GM21528 (cell line): ENCODE measurements around the gene USP36.
"Not testable (repeated sequence)": the region's sequence is repeated elsewhere in the genome, so short reads cannot be mapped to it uniquely, and the experiment has no call there.

Experiments
- ATAC-seq: cut with Tn5 transposase; IDR thresholded peaks from one replicate; pipeline ENCODE4 v1.9.1; 2021; ENCODE audit warnings: mild to moderate bottlenecking, moderate library complexity; ENCODE audit not compliant: unreplicated experiment, low FRiP score

The USP36 gene

DNA sequence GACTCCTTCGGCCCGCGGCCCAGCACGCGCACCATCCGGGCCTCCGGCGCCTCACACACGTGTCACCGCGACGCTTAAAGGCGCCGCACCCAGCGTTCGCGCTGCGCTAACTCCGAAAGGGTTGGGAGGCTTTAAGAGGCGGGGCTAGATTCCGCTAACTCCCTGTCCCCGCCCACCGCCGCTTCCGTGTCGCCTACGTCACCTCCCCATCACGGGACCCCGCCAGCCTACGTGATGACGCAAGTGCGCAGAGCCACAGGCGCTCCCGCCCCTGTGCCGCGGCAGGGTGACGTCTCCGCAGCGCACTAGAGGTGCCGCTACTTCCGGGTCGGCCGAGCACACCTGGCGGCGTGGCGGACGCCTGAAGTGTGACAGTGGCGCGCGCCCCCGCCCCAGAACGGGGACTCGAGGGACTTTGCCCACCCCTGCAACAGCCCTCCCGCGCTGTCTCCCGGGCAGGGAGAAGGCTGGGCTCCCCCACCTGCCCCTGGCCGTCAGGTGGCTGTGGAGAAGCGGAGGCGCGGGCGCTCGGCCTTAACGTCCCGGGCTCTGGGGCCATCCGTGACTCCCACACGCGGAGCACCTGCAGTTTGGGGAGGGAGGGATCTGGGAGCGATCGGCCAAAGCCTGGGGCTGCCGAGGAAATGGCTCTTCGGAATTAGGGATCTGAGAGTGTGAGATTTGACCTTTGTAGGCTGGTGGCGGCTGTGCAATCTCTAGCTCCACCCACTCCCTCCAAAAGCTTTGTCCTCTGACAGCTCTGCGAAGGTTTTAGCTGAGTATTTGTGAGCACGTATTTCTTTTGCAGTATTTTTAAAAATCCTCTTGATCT, at the start of gene USP36:
USP36 (minus strand) TSS at position 35 of the 832 bp plus-strand sequence. CDS start 4,451 bp downstream, outside the sequence.
- ATAC-seq: peak; percentile 86

DNA sequence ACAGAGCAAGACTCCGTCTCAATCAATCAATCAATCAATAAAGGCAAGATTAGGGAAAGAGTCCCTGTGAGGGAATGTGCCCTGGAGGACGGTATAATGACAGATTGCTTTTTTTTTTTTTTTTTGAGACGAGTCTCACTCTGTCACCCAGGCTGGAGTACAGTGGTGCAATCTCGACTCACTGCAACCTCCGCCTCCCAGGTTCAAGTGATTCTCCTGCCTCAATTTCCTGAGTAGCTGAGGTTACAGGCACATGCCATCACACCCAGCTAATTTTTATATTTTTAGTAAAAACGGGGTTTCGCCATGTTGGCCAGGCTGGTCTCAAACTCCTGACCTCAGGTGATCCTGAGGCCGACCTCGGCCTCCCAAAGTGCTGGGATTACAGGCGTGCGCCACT, 49.5 kb upstream of the USP36 start:
- ATAC-seq: not testable (repeated sequence)

DNA sequence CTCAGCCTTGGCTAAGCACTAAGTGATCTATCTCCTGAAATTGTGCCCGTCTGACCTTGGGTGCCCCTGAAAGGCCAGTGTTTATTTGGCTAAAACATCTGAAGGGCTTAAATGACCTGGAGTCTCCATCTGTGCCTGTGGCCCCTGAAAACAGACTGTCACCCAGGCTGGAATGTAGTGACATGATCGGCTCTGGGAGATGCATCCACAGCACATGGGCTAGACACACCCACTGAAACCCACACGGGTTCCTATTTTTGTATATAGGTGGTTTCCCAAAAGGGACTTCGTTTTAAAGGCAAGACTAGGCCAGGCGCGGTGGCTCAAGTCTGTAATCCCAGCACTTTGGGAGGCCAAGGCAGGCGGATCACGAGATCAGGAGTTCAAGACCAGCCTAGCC, 48.9 kb upstream of the USP36 start:
- no peak for ATAC-seq

DNA sequence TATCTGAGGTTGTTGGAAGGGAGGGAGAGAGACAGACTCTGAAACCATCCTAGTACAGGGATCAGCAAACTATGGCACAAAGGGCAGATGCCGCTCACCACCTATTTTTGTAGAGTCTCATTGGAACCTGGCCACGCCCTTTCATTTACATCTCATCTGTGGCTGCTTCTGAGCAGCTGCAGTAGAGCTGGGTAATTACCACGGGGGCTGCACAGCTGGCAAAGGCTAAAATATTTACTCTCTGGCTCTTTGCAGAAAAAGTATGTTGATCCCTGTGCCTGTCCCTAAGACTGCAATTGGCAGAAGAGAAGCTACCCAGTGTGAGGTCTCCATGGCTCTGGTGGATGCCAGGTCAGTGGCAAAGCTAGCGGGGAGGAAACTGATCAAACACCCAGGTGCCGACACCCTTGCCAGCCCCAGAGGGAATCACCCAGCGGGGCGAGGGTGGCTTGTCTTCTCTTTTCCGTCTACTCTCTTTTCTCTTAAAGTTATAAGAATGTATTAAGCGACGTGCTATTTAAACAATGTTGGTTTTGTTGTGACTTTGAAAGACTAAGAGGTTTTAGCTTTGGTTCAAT, 48.4 kb upstream of the USP36 start:
- ATAC-seq: no peak

DNA sequence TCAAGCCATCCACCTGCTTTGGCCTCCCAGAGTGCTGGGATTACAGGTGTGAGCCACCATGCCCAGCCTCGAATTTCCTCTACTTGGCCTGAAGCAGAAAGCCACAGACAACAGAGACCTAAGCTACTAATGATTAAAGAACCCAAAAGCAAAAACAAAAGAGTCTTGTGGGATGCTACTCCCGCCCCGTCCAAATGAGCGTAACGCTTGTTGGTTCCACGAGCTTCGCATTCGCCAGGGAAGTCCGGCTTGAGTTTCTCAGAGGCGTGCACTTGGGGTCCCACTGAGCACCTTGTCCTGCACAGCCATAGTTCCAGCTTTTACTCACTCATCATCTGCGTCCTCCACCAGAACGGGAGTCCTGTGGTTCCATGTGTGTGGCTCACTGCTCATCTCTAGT, 46.3 kb upstream of the USP36 start:
- ATAC-seq: no peak

DNA sequence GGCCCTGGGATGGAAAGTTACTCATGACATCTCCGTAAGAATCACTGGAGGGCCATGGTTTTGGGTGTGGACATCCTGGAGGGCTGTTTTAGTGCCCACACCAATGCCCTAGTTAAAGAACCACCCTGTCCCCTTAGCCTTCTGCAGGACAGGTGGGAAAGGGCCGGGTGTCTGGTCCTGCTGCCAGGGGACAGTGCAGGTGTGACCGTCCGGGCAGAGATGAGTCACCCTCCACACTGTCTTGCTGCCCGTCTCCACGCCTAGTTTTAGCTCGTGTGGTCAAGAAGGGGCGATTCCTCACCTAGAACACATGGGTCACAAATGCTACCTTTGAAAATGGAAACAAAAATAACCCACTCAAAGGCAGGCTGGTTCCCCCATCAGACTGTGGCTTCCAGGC, 45.3 kb upstream of the USP36 start:
- ATAC-seq: no peak

DNA sequence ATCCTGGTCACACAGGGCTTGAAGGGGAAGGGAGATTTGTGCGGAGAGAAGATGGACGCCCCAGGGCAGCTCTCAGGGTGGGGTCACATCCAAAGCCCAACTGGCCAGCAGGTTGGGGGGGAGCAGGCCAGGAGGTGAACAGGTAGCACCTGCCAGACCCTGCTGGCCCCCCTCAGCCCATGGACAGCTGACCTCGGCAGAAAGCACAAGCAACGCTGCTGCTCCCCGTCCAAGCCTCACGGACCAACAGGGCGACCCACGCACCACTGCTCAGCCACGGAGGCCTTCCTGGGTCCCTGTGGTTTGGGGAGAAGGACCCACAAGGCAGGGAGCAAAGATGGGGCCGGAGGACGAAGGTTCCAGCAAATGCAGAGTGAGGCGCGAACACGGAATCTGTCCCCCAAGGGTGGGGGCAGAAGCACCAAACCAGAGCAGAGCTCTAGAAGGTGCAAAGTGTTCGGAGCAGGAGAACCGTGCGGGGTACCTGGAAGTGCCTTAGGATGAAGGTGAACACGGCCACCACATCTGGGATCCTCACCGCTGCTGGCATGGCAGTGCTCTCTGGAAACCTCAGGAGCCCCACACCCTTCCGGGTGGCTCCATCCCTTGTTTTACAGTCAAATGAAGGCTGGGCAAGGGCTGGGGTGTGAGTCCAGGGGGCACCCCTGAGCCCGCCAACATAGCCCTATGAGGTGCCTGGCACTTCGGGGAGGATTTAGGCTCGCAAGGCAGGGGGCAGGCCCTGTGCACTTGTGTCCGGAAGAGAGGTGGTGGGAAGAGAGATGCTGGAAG, 44.5 kb upstream of the USP36 start:
- ATAC-seq: no peak

DNA sequence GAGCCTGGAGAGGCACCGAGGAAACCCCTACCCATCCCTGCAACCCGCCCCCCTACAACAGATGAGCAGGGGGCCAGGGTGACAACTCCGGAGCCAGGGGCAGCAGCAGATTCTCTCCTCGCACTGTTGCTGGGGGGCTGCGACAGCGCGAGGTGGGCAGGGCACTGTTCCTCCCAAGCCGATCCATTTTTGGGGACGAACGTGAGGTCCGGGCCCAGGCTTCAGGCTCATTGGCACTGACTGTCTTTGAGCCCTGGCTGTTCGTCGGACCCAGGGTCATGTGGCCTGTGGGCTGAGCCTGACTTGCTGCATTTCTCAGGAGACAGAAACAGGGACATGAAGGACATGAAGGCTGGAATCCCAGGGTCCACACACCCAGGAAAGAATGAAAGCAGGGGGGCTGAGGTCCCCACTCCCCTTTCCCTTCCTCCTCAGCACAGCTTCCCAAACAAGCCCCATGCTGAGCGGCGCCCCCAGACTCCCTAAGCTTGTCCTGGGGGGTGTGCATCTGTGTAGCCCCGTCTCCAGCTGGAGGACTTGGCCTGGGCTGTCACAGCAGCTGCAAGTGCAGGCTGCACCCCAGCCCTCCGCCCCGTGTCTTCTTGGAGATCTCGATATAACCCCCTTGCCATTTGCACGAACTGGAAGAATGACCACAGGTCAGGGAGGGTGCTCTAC, 43.7 kb upstream of the USP36 start:
- no peak for ATAC-seq

DNA sequence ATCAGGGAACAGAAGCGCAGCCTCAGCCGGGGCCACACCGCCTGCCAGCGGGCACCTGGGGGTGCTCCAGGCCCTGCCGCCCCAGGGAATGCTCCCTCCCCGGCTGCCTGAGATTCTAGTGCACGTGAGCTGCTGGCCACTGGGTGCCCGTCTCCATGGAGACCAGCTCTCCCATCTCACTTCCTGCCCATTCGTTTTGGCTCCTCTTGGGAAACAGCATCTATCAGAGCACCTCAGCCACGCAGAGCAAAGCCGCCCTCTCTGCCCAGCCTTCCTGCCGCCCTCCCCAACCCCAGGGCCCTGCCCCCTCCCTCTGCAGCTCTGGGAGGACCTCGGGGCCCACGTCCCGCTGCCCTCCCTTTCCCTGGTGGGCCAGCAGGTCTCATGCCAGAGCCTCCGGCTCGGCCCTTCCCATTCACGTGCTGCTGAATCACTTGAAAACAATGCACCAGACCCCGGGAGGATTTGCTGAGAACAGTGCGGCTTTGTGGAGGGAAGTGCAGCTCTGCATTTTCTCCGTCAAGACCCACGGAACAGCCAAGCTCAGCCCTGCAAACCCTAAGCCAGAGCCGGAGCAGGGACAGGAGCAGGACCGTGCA, 43.0 kb upstream of the USP36 start:
- ATAC-seq: no peak

DNA sequence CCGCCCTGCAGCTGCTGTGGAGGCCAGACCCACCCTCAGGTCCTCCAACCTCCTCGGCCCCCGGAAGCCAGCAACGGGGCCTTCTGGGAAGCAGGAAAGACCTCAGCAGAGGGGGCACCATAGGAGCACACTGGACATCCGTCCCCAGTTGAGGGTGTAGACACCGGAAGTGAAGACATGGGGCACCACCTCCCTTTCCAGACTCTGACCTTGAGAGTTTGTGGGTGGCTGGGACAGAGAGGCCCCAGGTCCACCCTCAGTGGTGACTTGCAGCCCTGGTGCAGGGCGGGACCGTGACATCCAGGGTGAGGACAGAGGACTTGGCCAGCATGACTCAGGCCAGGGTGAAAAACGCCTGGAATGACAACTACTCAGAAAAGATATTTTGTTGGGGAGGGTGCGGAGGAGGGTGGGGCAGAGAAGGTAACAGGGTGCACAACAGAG, 42.5 kb upstream of the USP36 start:
- no peak for ATAC-seq

DNA sequence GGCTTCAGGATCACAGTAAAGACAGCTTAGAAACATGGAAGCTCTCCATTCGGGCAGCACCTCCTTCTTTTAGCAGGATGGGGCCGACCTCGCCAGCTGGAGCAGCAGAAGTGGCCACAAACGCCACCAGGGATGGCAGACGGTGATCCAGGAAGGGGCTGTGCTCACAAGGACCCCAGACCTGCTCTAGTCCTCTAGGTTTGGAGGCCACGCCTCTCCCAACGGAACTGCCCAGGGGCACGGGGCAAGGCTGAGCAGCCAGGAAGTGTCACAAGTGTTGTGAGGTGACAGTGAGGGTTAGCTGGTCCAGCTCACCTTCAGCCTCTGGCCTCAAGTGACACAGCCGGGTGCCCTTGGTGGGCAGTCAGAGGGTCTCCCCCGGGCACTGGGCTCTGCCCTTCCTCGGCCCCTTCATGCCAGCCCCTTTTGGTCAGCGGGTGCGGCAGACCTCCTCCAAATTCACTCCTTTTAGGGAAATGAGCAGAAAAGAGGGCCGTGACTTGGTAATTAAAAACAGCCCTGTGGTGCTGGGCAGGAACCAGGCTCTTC, 42.0 kb upstream of the USP36 start:
- ATAC-seq: no peak

DNA sequence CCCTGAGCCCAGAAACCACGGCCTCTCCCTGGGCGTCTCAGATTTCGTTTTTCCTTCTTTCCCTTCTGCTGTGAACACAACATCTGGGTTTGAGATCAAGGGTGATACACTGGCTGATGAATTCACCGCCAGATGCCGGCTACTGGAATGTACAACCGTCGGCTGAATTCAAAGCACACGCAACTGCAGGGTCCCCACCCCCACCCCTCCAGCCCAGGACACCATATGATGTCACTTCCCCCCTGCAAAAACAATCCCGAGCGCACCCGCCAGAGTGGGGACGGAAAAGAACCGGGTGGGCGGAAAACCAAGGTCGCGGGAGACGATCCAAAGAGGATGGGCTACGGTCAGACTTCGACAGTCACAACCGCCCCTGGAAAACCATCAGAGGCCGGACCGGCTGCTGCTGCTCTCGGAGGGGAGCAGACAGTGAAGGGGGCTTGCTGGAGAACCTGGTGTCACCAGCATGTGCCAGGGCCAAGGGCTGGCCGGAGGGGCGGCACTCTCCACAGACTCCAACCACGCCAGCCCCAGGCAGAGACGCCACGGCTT, 39.1 kb upstream of the USP36 start:
- no peak for ATAC-seq

DNA sequence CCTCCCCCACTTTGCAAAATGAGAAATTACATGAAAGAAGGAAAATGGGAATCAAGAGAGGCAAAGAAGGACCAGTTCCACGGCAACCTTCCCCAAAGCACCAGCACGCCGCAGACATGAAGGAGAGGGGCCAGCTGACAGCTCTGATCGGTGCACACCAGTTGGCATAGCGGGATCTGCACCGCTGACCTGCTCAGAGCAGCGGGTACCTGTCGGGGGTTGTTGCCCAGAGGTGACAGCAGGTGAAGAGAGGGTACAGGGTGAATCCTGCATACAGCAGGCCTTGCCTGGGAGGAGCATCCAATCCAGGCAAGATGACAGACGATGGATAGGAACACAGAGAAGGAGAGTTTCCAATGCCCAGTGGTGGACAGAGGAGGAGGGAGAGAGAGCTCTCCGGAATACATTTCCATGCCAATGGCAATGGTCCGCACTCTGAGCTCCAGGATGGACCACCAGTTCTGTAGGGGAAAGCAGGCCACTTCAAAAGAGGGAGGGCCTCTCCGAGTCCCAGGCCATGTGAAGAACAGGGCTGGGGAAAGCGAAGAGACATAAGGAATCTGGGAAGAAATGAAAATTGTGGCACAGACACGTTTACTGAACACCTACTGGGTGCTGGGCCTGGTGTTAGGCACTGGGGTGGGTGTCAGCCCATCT, 38.4 kb upstream of the USP36 start:
- ATAC-seq: no peak

DNA sequence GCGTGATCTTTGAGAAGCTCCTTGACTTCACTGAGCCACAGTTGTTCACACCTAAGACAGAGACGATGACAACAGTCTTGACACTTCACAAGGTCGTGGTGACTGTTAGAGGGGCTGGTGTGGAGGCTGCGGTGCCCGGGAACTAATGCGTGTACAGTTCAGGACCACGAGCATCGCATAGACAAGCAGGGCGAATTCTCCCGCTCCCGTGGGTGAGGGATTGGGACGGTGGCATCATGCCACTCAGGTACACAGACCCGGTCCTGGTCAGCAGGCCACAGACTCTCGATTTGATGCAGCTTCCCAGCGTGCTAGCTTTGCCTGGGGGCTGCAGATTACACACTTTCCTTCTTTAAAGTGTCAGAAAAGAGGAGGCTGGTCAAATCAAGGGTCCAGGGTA, 37.6 kb upstream of the USP36 start:
- ATAC-seq: no peak

DNA sequence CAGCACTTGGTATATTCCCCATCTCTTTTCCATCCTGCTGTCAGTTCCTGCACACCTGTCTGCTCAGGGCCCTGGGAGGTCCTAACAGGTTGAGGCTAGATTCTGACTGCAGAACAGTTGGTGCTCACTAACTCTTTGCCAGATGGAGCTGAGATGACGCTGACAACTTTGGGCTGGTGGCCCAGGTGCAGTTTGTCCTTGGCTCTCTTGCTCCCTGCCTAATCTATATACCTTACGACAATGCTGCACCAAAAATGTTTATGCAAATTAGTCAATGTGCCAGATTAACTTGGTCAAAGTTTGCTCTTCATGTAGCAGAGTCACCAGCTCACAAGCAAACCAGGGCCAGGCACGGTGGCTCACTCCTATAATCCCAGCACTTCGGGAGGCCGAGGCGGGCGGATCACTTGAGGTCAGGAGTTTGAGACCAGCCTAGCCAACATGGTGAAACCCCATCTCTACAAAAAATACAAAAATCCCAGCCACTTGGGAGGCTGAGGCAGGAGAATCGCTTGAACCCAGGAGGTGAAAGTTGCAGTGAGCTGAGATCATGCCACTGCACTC, 36.4 kb upstream of the USP36 start:
- ATAC-seq: not testable (repeated sequence)

DNA sequence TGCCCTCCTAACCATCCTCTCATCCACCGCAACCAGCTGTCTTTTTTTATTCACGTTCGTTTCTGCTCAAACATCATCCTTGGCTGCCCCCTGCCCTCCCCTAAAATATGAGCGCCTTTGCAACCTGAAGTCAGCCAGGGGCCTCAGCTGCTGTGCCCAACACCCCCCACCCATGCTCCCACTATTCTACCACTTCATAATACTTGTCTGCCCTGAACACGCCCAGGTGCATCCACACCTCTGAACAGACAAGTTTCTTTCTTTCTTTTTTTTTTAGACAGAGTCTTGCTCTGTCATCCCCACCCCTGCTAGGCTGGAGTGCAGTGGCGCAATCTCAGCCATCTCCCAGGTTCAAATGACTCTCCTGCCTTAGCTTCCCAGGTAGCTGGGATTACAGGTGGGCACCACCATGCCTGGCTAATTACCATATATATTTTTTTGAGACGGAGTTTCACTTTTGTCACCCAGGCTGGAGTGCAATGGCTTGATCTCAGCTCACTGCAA, 35.5 kb upstream of the USP36 start:
- no peak for ATAC-seq

DNA sequence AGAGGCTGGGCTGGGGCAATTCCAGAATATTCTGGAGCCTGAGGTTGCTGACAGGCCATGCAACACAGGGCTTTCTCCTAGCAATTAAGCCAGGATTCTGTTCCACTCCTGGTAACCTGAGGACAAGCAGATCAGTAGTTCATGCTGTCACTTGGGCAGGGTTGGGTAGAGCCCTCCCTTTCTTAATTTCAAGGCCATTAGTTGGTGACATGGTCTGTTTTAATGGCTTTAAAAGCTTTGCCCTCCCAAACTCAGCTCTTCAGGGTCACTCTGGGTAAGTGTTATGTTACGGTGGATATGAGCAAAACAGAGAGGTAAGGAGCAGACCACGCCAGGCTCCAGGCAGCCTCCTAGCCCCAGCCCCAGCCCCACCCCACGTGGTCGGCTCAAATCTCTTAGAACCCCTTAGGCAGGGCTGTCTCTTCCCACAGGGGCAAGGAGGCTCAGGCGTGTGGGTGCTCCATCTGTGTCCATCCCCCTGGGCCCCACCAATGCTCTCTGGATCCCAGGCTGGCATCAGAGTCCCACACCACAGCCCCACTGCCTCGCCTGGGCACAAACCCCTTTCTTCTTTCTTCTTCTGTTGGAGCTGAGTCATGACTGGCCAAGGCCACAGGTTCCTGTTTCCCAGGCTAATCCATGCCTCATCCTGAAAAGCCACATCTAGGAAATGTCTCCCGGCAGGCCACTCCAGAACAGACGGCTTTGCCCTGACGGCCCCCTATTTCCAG, 34.9 kb upstream of the USP36 start:
- ATAC-seq: no peak
